Thoracic aorta (tissue), 2 donors: Measurements from ENCODE around the gene CDCA3. TPM values are rescaled to one million over a fixed set of nuclear protein-coding genes. Genes with fewer than 3 reads are reported as not detected.

Experiments used
- ATAC-seq: fragments of 150-250 bp; one replicate; pipeline ENCODE4 v1.8.0; 2017; ENCODE audit warnings: low read depth; ENCODE audit not compliant: insufficient number of reproducible peaks, low FRiP score
- DNase-seq: peaks from one replicate; pipeline ENCODE4 v3.0.0-alpha.2; 2020; ENCODE audit warnings: low spot score
- H3K27ac ChIP-seq, 2 donors: fragments of 200-600 bp; sonication (generic); 1 replicate in 1 of 2; 2 replicates in 1 of 2; pipeline ENCODE4 v1.5.1; 2016; ENCODE audit warnings: mild to moderate bottlenecking in 2 of 2, moderate library complexity in 2 of 2
- H3K27me3 ChIP-seq: fragments of 200-600 bp; sonication (generic); replicated peaks from 2 replicates; pipeline ENCODE4 v1.6.0; 2016; ENCODE audit warnings: mild to moderate bottlenecking; ENCODE audit not compliant: insufficient read depth
- H3K36me3 ChIP-seq: fragments of 200-600 bp; sonication (generic); one replicate; pipeline ENCODE4 v1.5.1; 2016
- H3K4me1 ChIP-seq, 2 donors: fragments of 200-600 bp; sonication (generic); 1 replicate in 1 of 2; 2 replicates in 1 of 2; pipeline versions ENCODE4 v1.5.1 to v1.6.0; 2016; ENCODE audit warnings: low read depth in 2 of 2, mild to moderate bottlenecking in 1 of 2; ENCODE audit not compliant: control insufficient read depth in 1 of 2
- H3K4me3 ChIP-seq: fragments of 200-600 bp; sonication (generic); 2 replicates; pipeline ENCODE4 v1.5.1; 2016; ENCODE audit warnings: mild to moderate bottlenecking
- H3K9me3 ChIP-seq: fragments of 200-600 bp; sonication (generic); 2 replicates; pipeline ENCODE4 v1.5.1; 2016
- CTCF ChIP-seq: fragments of 200-600 bp; sonication (generic); IDR thresholded peaks from one replicate; pipeline ENCODE4 v1.5.1; 2019; ENCODE audit warnings: antibody characterized with exemption
- total RNA-seq, 2 donors: library from RNA; depleted of rRNA; stranded (reverse); fragments of >200 nt; gene quantifications; one replicate each; pipeline versions ENCODE4 v1.1.0 to v1.2.3, GENCODE V29; 2016

Gene CDCA3
- total RNA-seq, 2 donors from 2014 or later: 1.8 to 1.9 TPM

GRCh38 chr12:6830999-6831398, 20.1 kb downstream of the CDCA3 start:
- Histone ChIP-seq H3K27ac (no peak overlapping the region), H3K4me3 (no peak overlapping the region), H3K4me1 (peaks cover 7 to 29% of the 10 kb centered on the region in 2 donors), H3K9me3 (no peaks in the 10 kb centered on the region), H3K27me3 (no peaks in the 10 kb centered on the region), H3K36me3 (peaks cover 15% of the 10 kb centered on the region)
- no peak for TF ChIP-seq CTCF
- DNase-seq (no peak), ATAC-seq (no peak)

- H3K9me3 ChIP-seq: no peaks in the 10 kb centered on the region
- TF ChIP-seq CTCF: no peak
- H3K27me3 ChIP-seq: no peaks in the 10 kb centered on the region
- DNase-seq (no peak), ATAC-seq (no peak)
- peak overlapping the region; percentile 81 to 89 for H3K27ac ChIP-seq
- H3K4me3 ChIP-seq: no peak overlapping the region
- H3K36me3 ChIP-seq: peaks cover 15% of the 10 kb centered on the region
- peaks cover 7 to 35% of the 10 kb centered on the region in 2 donors for H3K4me1 ChIP-seq
Measured at GRCh38 chr12:6830286-6830890, 20.7 kb downstream of the CDCA3 start.

GRCh38 chr12:6829536-6830220, 21.4 kb downstream of the CDCA3 start:
- Histone ChIP-seq H3K4me3 (peak overlapping the region; percentile 84), H3K9me3 (no peaks in the 10 kb centered on the region), H3K27ac (peak overlapping the region; percentile 81 to 89), H3K27me3 (no peaks in the 10 kb centered on the region), H3K36me3 (peaks cover 15% of the 10 kb centered on the region), H3K4me1 (peaks cover 7 to 41% of the 10 kb centered on the region in 2 donors)
- TF ChIP-seq CTCF: no peak
- no peak for ATAC-seq
- DNase-seq: no peak

GRCh38 chr12:6828781-6829535, 22.1 kb downstream of the CDCA3 start:
- Histone ChIP-seq H3K4me3 (peak overlapping the region; percentile 84), H3K9me3 (no peaks in the 10 kb centered on the region), H3K36me3 (peaks cover 12% of the 10 kb centered on the region), H3K27me3 (no peaks in the 10 kb centered on the region), H3K4me1 (peaks cover 7 to 41% of the 10 kb centered on the region in 2 donors), H3K27ac (peak overlapping the region; percentile 81 to 89)
- TF ChIP-seq CTCF: no peak
- DNase-seq (no peak), ATAC-seq (peak; percentile 31)
